Activated T-cell treated with anti-CD3 and anti-CD28 coated beads, Interleukin-2, amount 50 U/mL, for 72 hours (primary cell): ENCODE results near the gene RPL18A. TPM values are rescaled to one million over a fixed set of nuclear protein-coding genes. Genes with fewer than 3 reads are reported as not detected.

Experiments
- ATAC-seq, 2 donors: fragments of 150-1000 bp; cut with Tn5 transposase; replicated peaks in 1 of 2; 2 replicates each; pipeline ENCODE4 v1.10.0; 2021; ENCODE audit warnings: moderate library complexity in 2 of 2, mild to moderate bottlenecking in 1 of 2
- DNase-seq, 2 donors: peaks; one replicate each; pipeline ENCODE4 v3.0.0; 2021 to 2022; ENCODE audit warnings: mixed read lengths in 1 of 2
- H3K27ac Mint-ChIP-seq: one replicate; pipeline ENCODE4 v1.8.0; 2022; ENCODE audit warnings: mild to moderate bottlenecking, moderate library complexity, mixed read lengths
- H3K27me3 Mint-ChIP-seq: one replicate; pipeline ENCODE4 v1.8.0; 2022; ENCODE audit warnings: low read depth, mixed read lengths
- H3K36me3 Mint-ChIP-seq, 2 donors: one replicate each; pipeline ENCODE4 v1.8.0; 2022; ENCODE audit warnings: mixed read lengths in 2 of 2, mild to moderate bottlenecking in 1 of 2; ENCODE audit not compliant: insufficient read depth in 2 of 2
- H3K4me1 Mint-ChIP-seq: one replicate; pipeline ENCODE4 v1.8.0; 2022; ENCODE audit warnings: low read depth, mixed read lengths
- H3K4me3 Mint-ChIP-seq, 2 donors: one replicate each; pipeline ENCODE4 v1.8.0; 2022; ENCODE audit warnings: mild to moderate bottlenecking in 2 of 2, mixed read lengths in 2 of 2, moderate library complexity in 2 of 2
- H3K9me3 Mint-ChIP-seq, 2 donors: one replicate each; pipeline ENCODE4 v1.8.0; 2022; ENCODE audit warnings: mixed read lengths in 2 of 2
- total RNA-seq, 2 donors: library from RNA; stranded (reverse); gene quantifications; one replicate each; pipeline ENCODE4 v1.2.3, GENCODE V29; 2022

Gene RPL18A
- total RNA-seq, 2 donors from 2014 or later = 2,983 to 3,463 TPM

DNA sequence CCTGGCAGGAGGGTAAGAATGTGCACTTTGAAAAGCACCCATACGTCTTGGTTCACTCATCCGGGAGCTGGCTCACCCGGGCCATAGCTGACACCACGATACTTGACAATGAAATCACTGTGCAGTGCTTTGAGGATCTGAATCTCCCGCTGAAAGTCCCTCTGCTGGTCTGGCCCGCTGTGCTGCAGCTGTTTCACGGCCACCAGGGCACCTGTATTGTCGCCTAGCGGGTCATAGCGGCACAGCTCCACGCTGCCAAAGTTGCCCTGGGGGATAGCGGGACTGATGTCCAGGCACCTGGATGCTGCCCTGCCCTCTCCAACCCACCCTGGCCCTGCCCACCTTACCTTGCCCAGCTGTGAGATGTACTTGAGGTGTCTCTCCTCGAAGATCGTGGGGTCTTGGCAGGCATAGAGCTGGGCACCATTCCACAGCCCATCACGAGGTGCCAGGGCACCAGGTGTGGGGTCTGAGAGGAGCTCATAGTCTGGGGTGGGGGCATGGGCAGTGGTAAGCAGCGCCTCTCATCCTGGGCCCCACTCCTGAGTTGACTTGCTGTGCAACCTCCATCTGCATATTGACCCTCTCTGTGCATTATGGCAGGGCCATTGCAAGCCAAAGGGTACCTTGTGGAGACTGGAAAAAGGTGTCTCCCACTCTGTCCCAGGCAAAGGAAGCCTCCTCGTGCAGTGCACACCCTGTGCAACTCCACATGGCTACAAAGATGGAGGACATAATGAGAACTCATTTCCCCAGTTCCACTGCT lies 27.1 kb upstream of the RPL18A start:
- Mint-ChIP-seq H3K4me1 (peaks cover 20% of the 10 kb centered on the region), H3K36me3 (peaks cover 35 to 47% of the 10 kb centered on the region in 2 donors), H3K27me3 (no peaks in the 10 kb centered on the region), H3K4me3 (no peak overlapping the region), H3K9me3 (no peaks in the 10 kb centered on the region), H3K27ac (no peak overlapping the region)
- DNase-seq (no peak), ATAC-seq (no peak)

DNA sequence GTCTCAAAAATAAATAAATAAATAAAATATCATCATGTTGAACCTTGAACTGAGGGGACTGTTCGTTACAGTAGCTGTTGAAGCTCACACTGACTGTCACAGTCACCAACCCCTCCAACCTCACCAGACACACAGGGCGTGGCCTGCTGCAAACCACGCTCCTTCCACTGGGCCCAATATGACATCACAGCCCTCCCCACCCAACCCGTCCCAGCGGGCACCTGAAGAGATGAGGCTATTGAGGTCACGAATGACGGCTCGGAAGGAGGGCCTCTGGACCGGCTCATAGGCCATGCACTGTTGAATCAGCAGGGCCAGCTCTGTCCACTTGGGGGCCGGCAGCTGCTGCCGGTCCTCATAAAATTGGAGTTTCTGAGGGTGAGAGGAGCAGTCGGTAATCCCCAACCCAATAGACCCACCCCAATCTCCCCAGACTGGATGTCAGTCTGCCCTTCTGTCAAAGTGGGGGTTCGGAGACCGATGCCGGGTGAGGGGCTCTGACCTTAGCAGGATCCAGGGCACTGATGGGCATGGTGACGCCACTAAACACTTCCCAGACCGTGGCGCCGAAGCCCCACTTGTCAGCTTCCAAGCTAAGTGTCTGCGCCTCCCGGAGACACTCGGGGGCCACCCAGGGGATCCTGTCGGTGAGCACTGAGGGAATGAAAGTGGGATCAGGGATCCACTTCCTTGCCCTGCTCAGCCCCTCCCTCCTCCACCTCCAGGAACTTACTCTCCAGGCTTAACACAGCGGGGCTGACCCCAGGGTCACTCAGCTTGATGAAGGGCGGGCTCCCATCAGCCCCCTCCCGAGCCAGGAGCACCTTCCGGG lies 25.1 kb upstream of the RPL18A start:
- Mint-ChIP-seq H3K4me3 (no peak overlapping the region), H3K4me1 (peaks cover 20% of the 10 kb centered on the region), H3K27ac (no peak overlapping the region), H3K36me3 (peaks cover 31 to 51% of the 10 kb centered on the region in 2 donors), H3K27me3 (no peaks in the 10 kb centered on the region), H3K9me3 (no peaks in the 10 kb centered on the region)
- no peak for DNase-seq
- ATAC-seq = no peak

DNA sequence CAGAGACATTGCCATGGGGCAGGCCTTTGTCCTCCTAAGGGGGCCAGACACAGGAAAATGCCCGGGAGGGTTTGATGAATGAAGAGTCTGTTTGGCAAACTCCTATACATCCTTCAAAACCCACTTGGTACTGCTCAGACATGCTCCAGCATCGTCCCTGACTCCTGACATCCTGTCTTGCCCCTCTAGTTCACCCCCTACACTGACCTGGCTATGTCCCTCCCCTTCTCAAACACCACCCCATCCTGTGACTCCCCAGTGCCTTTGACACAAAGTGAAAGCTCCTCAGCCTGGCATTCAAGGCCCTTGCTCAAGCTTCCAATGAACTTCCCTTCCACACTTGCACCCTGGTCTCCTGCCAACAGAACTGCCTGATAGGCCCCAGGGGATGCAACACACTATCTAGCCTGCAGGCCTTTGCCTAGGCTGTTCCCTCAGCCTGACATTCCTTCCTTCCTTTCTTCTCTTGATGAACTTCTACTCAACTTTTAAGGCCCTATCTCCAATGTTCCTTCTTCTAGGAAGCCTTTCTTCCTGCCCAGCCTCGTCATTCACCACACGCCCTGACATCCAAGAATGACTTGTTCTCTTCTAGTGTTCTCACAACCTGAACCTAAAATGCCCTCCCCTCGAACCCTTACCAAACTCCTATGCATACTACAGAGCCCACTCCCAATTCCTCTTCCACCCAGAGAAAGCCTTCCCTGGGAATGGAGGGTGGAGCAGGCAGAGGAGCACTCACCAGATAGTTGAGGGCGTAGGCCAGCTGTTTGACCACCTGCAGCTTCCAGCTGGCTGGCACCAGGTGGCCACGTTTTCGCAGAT lies 24.3 kb upstream of the RPL18A start:
- Mint-ChIP-seq H3K4me3 (no peak overlapping the region), H3K27me3 (no peaks in the 10 kb centered on the region), H3K36me3 (peaks cover 29 to 48% of the 10 kb centered on the region in 2 donors), H3K4me1 (peaks cover 18% of the 10 kb centered on the region), H3K27ac (peak overlapping the region; percentile 12), H3K9me3 (no peaks in the 10 kb centered on the region)
- no peak for DNase-seq
- no peak for ATAC-seq

DNA sequence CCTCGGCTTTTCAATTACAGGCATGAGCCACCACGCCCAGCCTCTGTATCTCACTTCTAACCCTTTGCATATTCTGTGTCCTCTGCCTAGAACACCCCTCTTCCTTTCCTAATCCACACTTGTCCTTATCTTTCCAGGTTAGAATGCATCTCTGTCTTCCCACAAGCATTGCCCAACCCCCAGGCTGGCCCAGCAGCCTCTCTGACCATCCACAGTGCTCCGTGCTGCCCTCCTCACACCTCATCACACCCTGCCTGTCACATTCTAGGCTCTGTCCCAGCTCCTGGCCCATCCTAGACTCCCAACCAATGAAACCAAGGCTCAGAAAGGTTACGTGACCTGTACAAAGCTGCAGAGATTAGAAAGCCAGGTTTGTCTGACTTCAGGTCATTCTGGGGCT lies 23.2 kb upstream of the RPL18A start:
- H3K4me1 Mint-ChIP-seq = peaks cover 15% of the 10 kb centered on the region
- peak overlapping the region; percentile 65 for H3K27ac Mint-ChIP-seq
- H3K4me3 Mint-ChIP-seq = no peak overlapping the region
- no peaks in the 10 kb centered on the region for H3K9me3 Mint-ChIP-seq
- H3K36me3 Mint-ChIP-seq = peaks cover 29 to 45% of the 10 kb centered on the region in 2 donors
- DNase-seq (no peak), ATAC-seq (no peak)
- no peaks in the 10 kb centered on the region for H3K27me3 Mint-ChIP-seq

DNA sequence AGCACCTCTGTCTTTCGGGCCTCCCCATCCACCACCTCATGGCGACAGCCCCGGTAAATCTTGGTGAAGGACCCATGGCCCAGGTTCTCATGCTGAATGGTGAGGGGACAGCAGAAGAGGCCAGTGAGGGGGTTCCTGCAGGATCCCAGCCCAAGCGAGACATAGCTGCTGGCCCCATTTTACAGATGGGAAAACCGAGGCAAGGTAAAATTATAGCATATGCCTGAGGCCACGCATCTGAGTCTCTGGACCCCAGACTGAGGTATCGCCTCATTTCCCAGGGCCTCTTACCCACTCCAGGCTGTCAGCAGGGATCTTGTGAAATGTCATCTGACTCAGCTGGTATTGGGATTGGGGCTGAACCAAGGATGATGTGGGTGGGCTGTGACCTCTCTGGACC lies 21.7 kb upstream of the RPL18A start:
- no peaks in the 10 kb centered on the region for H3K9me3 Mint-ChIP-seq
- H3K27me3 Mint-ChIP-seq = no peaks in the 10 kb centered on the region
- no peak for ATAC-seq
- no peak for DNase-seq
- peaks cover 24 to 40% of the 10 kb centered on the region in 2 donors for H3K36me3 Mint-ChIP-seq
- peak overlapping the region; percentile 50 for H3K27ac Mint-ChIP-seq
- no peak overlapping the region for H3K4me3 Mint-ChIP-seq
- peaks cover 15% of the 10 kb centered on the region for H3K4me1 Mint-ChIP-seq

DNA sequence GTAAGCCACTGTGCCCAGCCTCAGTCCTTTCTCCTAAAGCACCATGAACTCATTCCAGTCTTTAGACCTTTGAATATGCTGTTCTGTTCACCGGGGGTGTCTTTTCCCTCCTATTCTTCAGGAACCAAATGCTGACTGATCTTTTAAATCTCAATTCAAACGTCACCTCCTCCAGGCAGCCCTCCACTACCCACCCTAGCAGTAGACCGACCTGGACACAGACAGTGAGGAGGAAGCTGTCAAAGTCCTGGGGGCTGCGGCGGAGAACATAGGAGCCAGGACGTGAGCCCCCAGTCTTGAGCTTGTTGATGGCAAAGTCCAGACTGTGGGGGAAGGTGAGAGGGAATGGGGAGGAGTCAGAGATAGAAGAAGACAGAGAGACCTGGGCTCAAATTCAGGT lies 19.7 kb upstream of the RPL18A start:
- H3K27ac Mint-ChIP-seq = no peak overlapping the region
- no peak for ATAC-seq

DNA sequence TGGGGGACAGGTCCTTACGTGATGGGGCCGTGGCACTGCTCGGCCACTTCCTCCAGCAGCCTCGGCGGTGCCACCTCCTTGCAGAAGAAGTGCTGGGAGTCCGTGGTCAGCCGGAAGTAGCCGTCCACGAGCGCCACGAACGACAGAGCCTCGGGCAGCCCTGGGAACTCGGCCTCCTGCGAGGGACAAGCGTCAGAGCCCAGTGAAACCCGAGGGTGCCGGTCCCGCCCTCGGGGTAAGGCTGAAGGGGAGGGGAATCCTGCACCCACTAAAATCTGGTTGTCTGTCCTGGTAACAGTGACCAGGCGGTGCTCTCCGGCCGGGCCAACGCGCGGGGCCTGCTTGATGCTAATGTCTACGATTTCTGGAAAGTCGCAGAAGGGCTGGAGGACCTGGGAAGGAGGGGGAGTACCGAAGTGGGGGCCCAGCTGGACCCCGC lies 18.3 kb upstream of the RPL18A start:
- no peaks in the 10 kb centered on the region for H3K27me3 Mint-ChIP-seq
- H3K27ac Mint-ChIP-seq = no peak overlapping the region
- H3K9me3 Mint-ChIP-seq = no peaks in the 10 kb centered on the region
- ATAC-seq (no peak), DNase-seq (no peak)
- H3K4me3 Mint-ChIP-seq = no peak overlapping the region
- peaks cover 19 to 37% of the 10 kb centered on the region in 2 donors for H3K36me3 Mint-ChIP-seq
- peaks cover 36% of the 10 kb centered on the region for H3K4me1 Mint-ChIP-seq

More for the DNA sequence above, 19.7 kb upstream of the RPL18A start:
- H3K9me3 Mint-ChIP-seq = no peaks in the 10 kb centered on the region
- H3K27me3 Mint-ChIP-seq = no peaks in the 10 kb centered on the region
- H3K36me3 Mint-ChIP-seq = peaks cover 28 to 48% of the 10 kb centered on the region in 2 donors
- peaks cover 32% of the 10 kb centered on the region for H3K4me1 Mint-ChIP-seq
- no peak for DNase-seq
- no peak overlapping the region for H3K4me3 Mint-ChIP-seq

DNA sequence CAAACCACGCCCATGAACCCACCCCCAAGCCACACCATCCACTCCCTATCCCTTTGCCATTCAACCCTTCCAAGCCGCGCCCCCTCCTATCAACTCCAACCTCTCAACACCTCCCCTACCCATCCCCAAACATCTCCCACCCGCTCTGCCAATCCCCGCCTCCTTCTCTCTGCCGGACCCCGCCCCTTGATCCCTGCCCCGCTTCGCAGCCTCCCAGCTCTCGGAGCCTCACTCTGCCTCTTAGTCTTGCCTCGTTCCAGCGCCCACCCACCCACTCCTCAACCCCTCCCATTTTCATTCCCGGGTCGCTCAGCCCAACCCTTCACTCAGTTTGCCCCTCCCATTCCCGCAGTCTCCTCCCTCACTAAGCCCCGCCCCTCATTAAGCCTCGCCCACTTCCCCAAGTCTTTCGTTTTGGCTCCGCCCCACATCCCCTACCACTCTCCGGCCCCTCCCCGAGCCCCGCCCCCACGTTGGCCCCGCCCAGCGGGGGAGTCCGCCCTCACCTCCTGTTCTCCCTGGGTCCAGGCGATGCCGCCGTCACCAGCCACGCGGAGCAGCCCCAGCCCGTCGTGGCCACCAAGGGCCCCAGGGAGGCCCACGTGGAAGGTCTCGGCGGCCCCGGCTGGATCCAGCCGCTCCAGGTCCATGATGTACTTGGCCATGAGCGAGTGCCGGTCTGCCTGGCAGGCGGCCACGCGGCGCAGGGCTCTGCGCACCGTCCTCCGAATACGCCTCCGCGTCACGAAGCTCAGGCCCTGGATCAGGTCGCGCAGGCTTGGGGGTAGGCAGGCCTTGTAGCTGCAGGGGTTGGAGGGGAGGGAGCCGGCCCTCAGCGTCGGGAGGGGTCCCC lies 17.7 kb upstream of the RPL18A start:
- H3K9me3 Mint-ChIP-seq = no peaks in the 10 kb centered on the region
- no peaks in the 10 kb centered on the region for H3K27me3 Mint-ChIP-seq
- peak; percentile 67 to 74 for ATAC-seq
- DNase-seq = peak; percentile 61 to 74
- peaks cover 14 to 33% of the 10 kb centered on the region in 2 donors for H3K36me3 Mint-ChIP-seq
- peaks cover 35% of the 10 kb centered on the region for H3K4me1 Mint-ChIP-seq
- H3K4me3 Mint-ChIP-seq = no peak overlapping the region
- no peak overlapping the region for H3K27ac Mint-ChIP-seq

DNA sequence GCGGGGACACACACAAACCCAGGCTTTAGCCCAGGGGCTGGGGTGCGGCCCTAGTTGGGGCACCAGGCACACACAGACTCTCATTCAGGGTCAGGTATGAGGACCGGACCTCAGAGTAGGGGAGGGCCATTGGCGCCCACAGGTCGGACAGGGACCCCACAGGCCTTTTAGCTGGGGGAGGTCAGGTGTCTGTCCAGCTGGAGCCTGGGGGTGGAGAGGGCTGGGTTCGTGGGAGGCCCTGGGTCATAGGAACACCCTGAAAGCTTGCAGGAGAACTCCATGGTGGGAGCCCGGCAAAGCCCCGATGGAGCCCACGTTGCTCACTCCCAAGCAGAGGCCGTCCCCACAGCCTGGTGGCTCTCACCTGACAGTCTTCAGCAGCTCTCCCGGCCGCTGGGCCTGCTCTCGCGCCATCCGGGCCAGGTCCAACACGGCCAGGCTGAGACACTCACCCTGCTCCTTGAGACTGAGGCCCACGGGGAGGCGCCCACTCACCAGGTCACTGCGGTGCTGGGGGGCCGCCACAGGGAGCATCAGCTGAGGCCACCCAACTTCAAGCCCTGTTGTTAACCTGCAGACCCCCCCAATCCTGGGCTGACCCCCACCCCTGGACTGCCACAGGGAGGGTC lies 16.9 kb upstream of the RPL18A start:
- H3K4me3 Mint-ChIP-seq = no peak overlapping the region
- H3K4me1 Mint-ChIP-seq = peaks cover 35% of the 10 kb centered on the region
- H3K36me3 Mint-ChIP-seq = peaks cover 15 to 34% of the 10 kb centered on the region in 2 donors
- no peak for DNase-seq
- no peaks in the 10 kb centered on the region for H3K27me3 Mint-ChIP-seq
- no peak for ATAC-seq
- no peak overlapping the region for H3K27ac Mint-ChIP-seq
- no peaks in the 10 kb centered on the region for H3K9me3 Mint-ChIP-seq

DNA sequence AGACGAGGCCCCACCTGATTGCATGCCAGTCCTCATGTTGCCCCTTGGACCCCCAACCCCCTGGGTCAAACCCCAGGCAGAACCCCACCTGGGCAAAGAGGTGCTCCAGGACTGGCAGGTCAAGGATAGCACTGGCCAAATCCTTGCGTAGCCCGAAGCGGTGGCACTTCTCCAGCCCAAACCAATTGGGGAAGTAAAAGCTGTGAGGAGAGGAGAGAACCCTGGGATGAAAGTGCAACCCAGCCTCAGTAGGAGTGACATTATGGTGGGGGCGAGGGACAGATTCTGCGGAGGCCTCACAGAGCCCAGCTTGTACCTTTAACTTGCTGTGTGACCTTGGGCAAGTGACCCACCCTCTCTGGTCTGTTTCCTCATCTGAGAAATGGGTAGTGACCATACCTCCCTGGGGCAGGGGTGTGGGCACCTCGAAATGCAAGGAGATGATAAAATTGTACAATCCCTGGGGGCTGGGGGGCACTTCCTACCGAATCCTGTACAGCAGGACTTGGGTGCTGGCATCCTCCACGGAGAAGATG lies 16.4 kb upstream of the RPL18A start:
- no peak overlapping the region for H3K27ac Mint-ChIP-seq
- peak overlapping the region in 1 of 2 donors; percentile 18 for H3K4me3 Mint-ChIP-seq
- no peak for DNase-seq
- H3K4me1 Mint-ChIP-seq = peaks cover 40% of the 10 kb centered on the region
- ATAC-seq = no peak
- H3K36me3 Mint-ChIP-seq = peaks cover 14 to 28% of the 10 kb centered on the region in 2 donors
- H3K9me3 Mint-ChIP-seq = no peaks in the 10 kb centered on the region
- H3K27me3 Mint-ChIP-seq = no peaks in the 10 kb centered on the region

DNA sequence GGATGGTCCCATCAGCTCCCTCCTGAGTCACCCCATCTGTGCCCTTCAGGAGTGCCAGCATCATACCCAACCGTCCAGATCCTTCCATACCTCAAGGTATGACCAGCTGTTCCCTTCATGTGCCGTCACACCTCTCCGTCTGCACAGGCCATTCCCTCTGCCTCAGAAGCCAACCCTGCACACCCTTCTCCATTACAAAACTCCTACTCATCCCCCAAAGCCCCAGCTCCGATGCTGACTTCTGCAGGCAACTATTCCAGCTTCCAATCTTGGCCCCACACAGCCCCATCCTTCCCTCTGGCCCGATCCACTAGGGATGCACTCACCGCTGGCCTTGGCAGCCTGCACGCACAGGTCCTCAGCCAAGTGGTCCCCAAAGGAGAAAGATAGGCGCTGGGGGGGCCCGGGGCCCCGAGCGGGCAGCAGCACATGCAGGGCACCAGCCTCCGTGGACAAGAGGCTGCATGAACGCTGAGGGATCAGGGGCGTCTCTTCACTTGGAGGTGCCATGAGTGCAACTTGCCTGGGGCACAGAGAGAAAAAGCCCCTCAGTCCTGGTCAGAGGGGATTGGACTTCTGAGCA lies 15.7 kb upstream of the RPL18A start:
- H3K27ac Mint-ChIP-seq = peak overlapping the region; percentile 64
- peak overlapping the region; percentile 85 to 89 for H3K4me3 Mint-ChIP-seq
- DNase-seq (no peak), ATAC-seq (no peak)
- no peaks in the 10 kb centered on the region for H3K27me3 Mint-ChIP-seq
- H3K36me3 Mint-ChIP-seq = peaks cover 14 to 21% of the 10 kb centered on the region in 2 donors
- H3K4me1 Mint-ChIP-seq = peaks cover 47% of the 10 kb centered on the region
- H3K9me3 Mint-ChIP-seq = no peaks in the 10 kb centered on the region
